Heart right ventricle (tissue), 16 donors: ENCODE data around the gene ZNRF1. TPM values are rescaled to one million over a fixed set of nuclear protein-coding genes. Genes with fewer than 3 reads are reported as not detected.

ENCODE experiments used
- ATAC-seq, 8 donors: fragments of 200-7000 bp; cut with Tn5 transposase; one replicate each; pipeline ENCODE4 v1.9.1; 2020; ENCODE audit warnings: mild to moderate bottlenecking in 8 of 8, moderate library complexity in 8 of 8, moderate number of reproducible peaks in 1 of 8
- DNase-seq, 2 donors: peaks; one replicate each; pipeline ENCODE4 v3.0.0-alpha.2; 2020
- H3K27ac ChIP-seq, 10 donors: fragments of 200-600 bp; sonication (generic) in 2 of 10; one replicate each; pipeline versions ENCODE4 v1.5.0 to v1.8.0; 2020 to 2022; ENCODE audit warnings: mild to moderate bottlenecking in 3 of 10
- H3K27me3 ChIP-seq, 7 donors: fragments of 200-600 bp; one replicate each; pipeline ENCODE4 v1.8.0; 2021 to 2022; ENCODE audit warnings: mild to moderate bottlenecking in 2 of 7
- H3K36me3 ChIP-seq, 9 donors: fragments of 200-600 bp; sonication (generic) in 1 of 9; one replicate each; pipeline versions ENCODE4 v1.5.0 to v1.8.0; 2020 to 2022; ENCODE audit warnings: mild to moderate bottlenecking in 2 of 9
- H3K4me1 ChIP-seq, 9 donors: fragments of 200-600 bp; sonication (generic) in 1 of 9; one replicate each; pipeline versions ENCODE4 v1.5.0 to v1.8.0; 2020 to 2022; ENCODE audit warnings: mild to moderate bottlenecking in 4 of 9
- H3K4me3 ChIP-seq, 10 donors: fragments of 200-600 bp; sonication (generic) in 2 of 10; one replicate each; pipeline versions ENCODE4 v1.5.0 to v1.8.0; 2020 to 2022; ENCODE audit warnings: mild to moderate bottlenecking in 7 of 10, moderate library complexity in 2 of 10
- H3K9me3 ChIP-seq, 11 donors: fragments of 200-600 bp in 10 of 11; sonication (generic) in 2 of 11; one replicate each; pipeline versions ENCODE4 v1.5.0 to v1.8.0; 2013 to 2022; ENCODE audit warnings: mild to moderate bottlenecking in 2 of 11, control low read depth in 1 of 11, moderate library complexity in 1 of 11
- WGBS, 2 donors: extraction: QIAGEN DNeasy Blood & Tissue Kit; methylation state at CpG; one replicate each; pipeline ENCODE4 v1.1.7; 2013; ENCODE audit warnings: inconsistent platforms in 1 of 2; 5-methylcytosine and 5-hydroxymethylcytosine counted together
- intact Hi-C, 10 donors: fragments of 100-400 bp; cut with DNase I; formaldehyde crosslinking; loops; one replicate each; pipeline versions ENCODE4 v1.11.1 to v1.14.2; 2022
- polyA plus RNA-seq, 2 donors: library from polyadenylated mRNA; stranded (reverse); fragments of 200-250 nt; gene quantifications; one replicate each; pipeline ENCODE4 v1.2.3, GENCODE V29; 2013
- total RNA-seq, 10 donors: library from RNA; stranded (reverse); fragmentation: NEBNext Ultra II Directional in 3 of 10; extraction: Animal tissue kit (Norgen Biotek cat#: 25700) in 3 of 10; gene quantifications; one replicate each; pipeline versions ENCODE4 v1.2.1 to v1.2.4, GENCODE V29; 2021 to 2023
- TF ChIP-seq, protein P1 (sequence below), 9 donors: fragments of 200-600 bp; sonication (generic) in 2 of 9; IDR thresholded peaks; one replicate each; pipeline versions ENCODE4 v1.5.0 to v1.8.0; 2021 to 2022; ENCODE audit warnings: antibody characterized with exemption in 9 of 9, mild to moderate bottlenecking in 5 of 9, moderate library complexity in 1 of 9
- donor health status: Arrhythmogenic right ventricular cardiomyopathy.
- donor health status: ischemic (EF 13 %, LVEDD 7.1; RV severe dilation, severe dysfunction).
- donor health status: healthy with polysubstance abuse.
- donor health status: DM: no; HTN: yes; CAD: no.
- donor health status: DM: no; HTN: no; CAD: no.
- donor health status: ischemic (EF 25% LVEDD 6.9; RV normal size, moderate dysfunction).
- donor health status: ischemic (EF 25% LVEDD 5.7; RV mildly dilated, moderate dysfunction).
- donor health status: healthy.
- donor health status: DM: yes; HTN: yes; CAD: no.
- donor health status: Ischemic cardiomyopathy.
- donor health status: ischemic (EF 35%, LVEDD 5.7; RV mildly dilated, moderate dysfunction).
- donor health status: nonischemic (EF 11% LVEDD 7.7; RV severe dilation, severe dysfunction).
- donor health status: DM: yes; HTN: yes; CAD: no.
- donor health status: PGD.
- donor health status: ischemic (EF 29% LVEDD 5.4; RV normal size, mild dysfunction).
- donor health status: nonischemic (EF 23%, LVEDD 6.1; RV moderate dilation, normal function).

The ZNRF1 gene
- total and polyA plus RNA-seq, 12 donors = 13.1 to 30.8 (median 20.8) TPM

- Histone ChIP-seq H3K36me3 (peaks cover 0 to 9% (median 0%) of the 10 kb centered on the region in 9 donors), H3K4me1 (peaks cover 0 to 15% (median 8%) of the 10 kb centered on the region in 9 donors), H3K27me3 (no peaks in the 10 kb centered on the region), H3K27ac (no peak overlapping the region), H3K9me3 (peaks cover 0 to 12% (median 2%) of the 10 kb centered on the region in 11 donors), H3K4me3 (no peak overlapping the region)
- ATAC-seq (no peak), DNase-seq (no peak)
- TF ChIP-seq, protein P1, sequence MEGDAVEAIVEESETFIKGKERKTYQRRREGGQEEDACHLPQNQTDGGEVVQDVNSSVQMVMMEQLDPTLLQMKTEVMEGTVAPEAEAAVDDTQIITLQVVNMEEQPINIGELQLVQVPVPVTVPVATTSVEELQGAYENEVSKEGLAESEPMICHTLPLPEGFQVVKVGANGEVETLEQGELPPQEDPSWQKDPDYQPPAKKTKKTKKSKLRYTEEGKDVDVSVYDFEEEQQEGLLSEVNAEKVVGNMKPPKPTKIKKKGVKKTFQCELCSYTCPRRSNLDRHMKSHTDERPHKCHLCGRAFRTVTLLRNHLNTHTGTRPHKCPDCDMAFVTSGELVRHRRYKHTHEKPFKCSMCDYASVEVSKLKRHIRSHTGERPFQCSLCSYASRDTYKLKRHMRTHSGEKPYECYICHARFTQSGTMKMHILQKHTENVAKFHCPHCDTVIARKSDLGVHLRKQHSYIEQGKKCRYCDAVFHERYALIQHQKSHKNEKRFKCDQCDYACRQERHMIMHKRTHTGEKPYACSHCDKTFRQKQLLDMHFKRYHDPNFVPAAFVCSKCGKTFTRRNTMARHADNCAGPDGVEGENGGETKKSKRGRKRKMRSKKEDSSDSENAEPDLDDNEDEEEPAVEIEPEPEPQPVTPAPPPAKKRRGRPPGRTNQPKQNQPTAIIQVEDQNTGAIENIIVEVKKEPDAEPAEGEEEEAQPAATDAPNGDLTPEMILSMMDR (IDR thresholded peaks at IDR 0.05) = no peak
- intact Hi-C loops = no loop called here
These were observed 33.8 kb downstream of the ZNRF1 start for GRCh38 chr16:75032655-75033054.

GRCh38 chr16:75035410-75035968 lies 36.7 kb downstream of the ZNRF1 start:
- DNase-seq (no peak), ATAC-seq (no peak)
- Histone ChIP-seq H3K4me1 (peaks cover 0 to 17% (median 0%) of the 10 kb centered on the region in 9 donors), H3K36me3 (peaks cover 0 to 13% (median 0%) of the 10 kb centered on the region in 9 donors), H3K9me3 (peaks cover 0 to 19% (median 12%) of the 10 kb centered on the region in 11 donors), H3K27ac (no peak overlapping the region), H3K27me3 (no peaks in the 10 kb centered on the region), H3K4me3 (no peak overlapping the region)
- 91 to 94% methylated on average over 9 of the region's 9 CpGs for WGBS, 2 donors
- TF ChIP-seq, protein P1 (IDR thresholded peaks at IDR 0.05) = no peak
- intact Hi-C loops = no loop called here

GRCh38 chr16:75038036-75038858 lies 39.4 kb downstream of the ZNRF1 start:
- intact Hi-C loops = no loop called here
- H3K4me1 ChIP-seq = peaks cover 6 to 32% (median 8%) of the 10 kb centered on the region in 9 donors
- H3K27me3 ChIP-seq = no peaks in the 10 kb centered on the region
- H3K4me3 ChIP-seq = no peak overlapping the region
- peaks cover 0 to 18% (median 12%) of the 10 kb centered on the region in 11 donors for H3K9me3 ChIP-seq
- H3K27ac ChIP-seq = peak overlapping the region in 1 of 10 donors; percentile 8
- DNase-seq (no peak), ATAC-seq (no peak)
- TF ChIP-seq, protein P1 (IDR thresholded peaks at IDR 0.05) = no peak
- WGBS, 2 donors = 60 to 65% methylated on average over 3 of the region's 3 CpGs
- peaks cover 0 to 13% (median 0%) of the 10 kb centered on the region in 9 donors for H3K36me3 ChIP-seq

DNA sequence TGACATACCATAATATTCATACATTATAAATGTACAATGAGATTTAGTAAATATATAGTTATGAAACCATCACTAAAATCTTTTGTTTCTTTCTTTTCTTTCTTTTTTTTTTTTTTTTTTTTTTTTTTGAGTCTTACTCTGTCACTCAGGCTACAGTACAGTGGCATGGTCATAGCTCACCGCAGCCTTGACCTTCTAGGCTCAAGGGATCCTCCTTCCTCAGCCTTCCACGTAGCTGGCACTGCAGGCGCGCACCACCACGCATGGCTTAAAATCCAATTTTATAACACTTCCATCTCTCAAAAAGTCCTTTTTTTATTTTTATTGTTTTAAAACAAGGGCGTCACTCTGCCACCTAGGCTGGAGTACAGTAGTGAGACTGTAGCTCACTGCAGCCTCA lies 41.1 kb downstream of the ZNRF1 start:
- ATAC-seq (no peak), DNase-seq (no peak)
- Histone ChIP-seq H3K27ac (no peak overlapping the region), H3K4me1 (peaks cover 18 to 49% (median 25%) of the 10 kb centered on the region in 9 donors), H3K4me3 (no peak overlapping the region), H3K9me3 (peaks cover 0 to 18% (median 12%) of the 10 kb centered on the region in 11 donors), H3K27me3 (no peaks in the 10 kb centered on the region), H3K36me3 (peaks cover 0 to 13% (median 0%) of the 10 kb centered on the region in 9 donors)
- TF ChIP-seq, protein P1 (IDR thresholded peaks at IDR 0.05) = no peak
- WGBS, 2 donors = 62 to 65% methylated on average over 6 of the region's 6 CpGs
- intact Hi-C loops = loop anchor here in 7 of 10 donors (5.0 kb wide), 1 partner anchor 38 kb away; no protein-coding TSS in a partner anchor
